ENCODE data around the gene CRYAB. TPM values are rescaled to one million over a fixed set of nuclear protein-coding genes. Genes with fewer than 3 reads are reported as not detected.

CRYAB gene
- total and polyA plus RNA-seq, 2 of the 4 experiments (the other 2 are of a cell fraction), result 6.5 to 19.5 TPM

GRCh38 chr11:111870113-111870512, 41.5 kb downstream of the CRYAB start:
- peaks cover 3 to 19% of the 10 kb centered on the region in 2 experiments; a peak in 3 of 4 replicates for H3K79me1 ChIP-seq (ENCODE audit: low read depth in 1 of 2, low read length in 2 of 2)
- WGBS, 2 experiments (ENCODE audit: extremely low coverage in 2 of 2, insufficient read length in 1 of 2), result no CpG with 5 or more reads among the region's 1 CpG
- H2BK20ac ChIP-seq (ENCODE audit: low read depth, low read length), result no peak overlapping the region
- ChIA-PET POLR2A (ENCODE audit: unreplicated experiment) (no interaction called here), CTCF (interaction anchor here (1.5 kb wide), 1 partner anchor 24 kb away, joined by 4 read pairs; no protein-coding TSS in a partner anchor)
- no peak overlapping the region for H4K91ac ChIP-seq (ENCODE audit: insufficient read depth, low read depth, low read length)
- H4K5ac ChIP-seq (ENCODE audit: low read depth, low read length), result peak overlapping the region; percentile 80; the same call in 1 of the 2 replicates
- H2AK5ac ChIP-seq (ENCODE audit: low read depth, low read length), result no peak overlapping the region
- peaks cover 5% of the 10 kb centered on the region for H3K36me3 ChIP-seq (ENCODE audit: control insufficient read depth, insufficient read depth, low read length)
- no peaks in the 10 kb centered on the region for H3K27me3 ChIP-seq (ENCODE audit: control insufficient read depth, insufficient read depth, low read length)
- no peak for DNase-seq
- no peaks in the 10 kb centered on the region for H3K9me3 ChIP-seq (ENCODE audit: control insufficient read depth, insufficient read depth, low read length)
- no peaks in the 10 kb centered on the region for H4K20me1 ChIP-seq (ENCODE audit: insufficient read depth, low read length)
- no peak overlapping the region for H2BK15ac ChIP-seq (ENCODE audit: low read depth, low read length)
- no TSS peak for BruUV-seq (replicated peaks)
- H3K23ac ChIP-seq (ENCODE audit: low read depth, low read length), result no peak overlapping the region
- H2AFZ ChIP-seq (replicated peaks; ENCODE audit: low read length, poor library complexity), result no peak overlapping the region
- no peak overlapping the region for H3K14ac ChIP-seq (replicated peaks; ENCODE audit: low read depth, low read length)
- H3K27ac ChIP-seq (ENCODE audit: insufficient read depth, low read length), result no peak overlapping the region
- dilution Hi-C loops (cut with HindIII; ENCODE audit: low sequenced_read_pairs, unreplicated experiment) (no loop called here), intact Hi-C loops (cut with micrococcal nuclease) (loop anchor here (2.0 to 10.0 kb wide), 2 partner anchors 127 to 355 kb away; partner anchors contain the start of gene PTS), in situ Hi-C loops (cut with MboI; ENCODE audit: low sequenced_read_pairs) (no loop called here)
- H3K4me3 ChIP-seq (ENCODE audit: insufficient read depth, low read depth, low read length), result no peak overlapping the region
- H2BK120ac ChIP-seq (ENCODE audit: low read depth, low read length), result no peak overlapping the region
- no peak overlapping the region for H3K18ac ChIP-seq (ENCODE audit: low read depth, low read length)
- H3K56ac ChIP-seq (ENCODE audit: extremely low read depth, insufficient read depth, low read length), result no peak overlapping the region
- ATAC-seq (ENCODE audit: low read depth), result no peak
- H3K4me2 ChIP-seq (ENCODE audit: low read depth, low read length), result no peak overlapping the region
- H3K4me1 ChIP-seq (ENCODE audit: control insufficient read depth, insufficient read depth, low read length), result peaks cover 2% of the 10 kb centered on the region
- TF ChIP-seq MAZ (IDR thresholded peaks at IDR 0.05; ENCODE audit: borderline replicate concordance, low read depth, low read length), result no peak
- no peak for TF ChIP-seq MXI1 (IDR thresholded peaks at IDR 0.05; ENCODE audit: borderline replicate concordance, low read depth, low read length)
- no peak for TF ChIP-seq BHLHE40 (IDR thresholded peaks at IDR 0.05; ENCODE audit: low read depth, low read length)
- TF ChIP-seq USF2 (IDR thresholded peaks at IDR 0.05; ENCODE audit: low read depth, low read length), result no peak
- no peak for TF ChIP-seq FOS (IDR thresholded peaks at IDR 0.05; ENCODE audit: low read depth, low read length)
- no peak for TF ChIP-seq RCOR1 (IDR thresholded peaks at IDR 0.05; ENCODE audit: insufficient replicate concordance, low read length)
- no peak for TF ChIP-seq ELK1 (IDR thresholded peaks at IDR 0.05; ENCODE audit: borderline replicate concordance, low read depth, low read length)
- TF ChIP-seq MAFK (IDR thresholded peaks at IDR 0.05; ENCODE audit: low read depth, low read length), result no peak
- no peak for TF ChIP-seq NFE2L2 (IDR thresholded peaks at IDR 0.05; ENCODE audit: low read depth, low read length)
- no peak for TF ChIP-seq CEBPB (IDR thresholded peaks at IDR 0.05; ENCODE audit: low read depth, low read length)
- TF ChIP-seq POLR2A (IDR thresholded peaks at IDR 0.05; ENCODE audit: low read depth, low read length), result no peak
- TF ChIP-seq RAD21 (IDR thresholded peaks at IDR 0.05; ENCODE audit: low read length), result no peak
- no peak for TF ChIP-seq SMC3 (IDR thresholded peaks at IDR 0.05; ENCODE audit: low read depth, low read length)
- no peak overlapping the region; the same call in 1 of the 2 replicates for H3K9ac ChIP-seq (ENCODE audit: low read depth, low read length)
- no peak overlapping the region; a peak in 1 of 4 replicates for H4K8ac ChIP-seq (ENCODE audit: low read depth in 2 of 2, low read length in 2 of 2)
- no peak overlapping the region for H2AK9ac ChIP-seq (replicated peaks; ENCODE audit: low read depth, low read length, poor library complexity)
- H3K4ac ChIP-seq (ENCODE audit: low read depth, low read length), result no peak overlapping the region
- H3K9me1 ChIP-seq (ENCODE audit: insufficient read depth, low read length), result peaks cover 4% of the 10 kb centered on the region; the same call in 1 of the 2 replicates
- H2BK5ac ChIP-seq (ENCODE audit: low read depth, low read length, poor library complexity, severe bottlenecking), result no peak overlapping the region
